Colonic mucosa (tissue), 4 donors: ENCODE results near the gene GSTM4. TPM values are rescaled to one million over a fixed set of nuclear protein-coding genes. Genes with fewer than 3 reads are reported as not detected.

Experiments used
- DNase-seq: peaks from one replicate; pipeline ENCODE4 v3.0.0-alpha.2; 2020
- H3K27ac ChIP-seq: fragments of 200-600 bp; one replicate; pipeline ENCODE4 v1.8.0; 2021
- H3K27me3 ChIP-seq: fragments of 200-600 bp; one replicate; pipeline ENCODE4 v1.8.0; 2021
- H3K36me3 ChIP-seq: fragments of 200-600 bp; one replicate; pipeline ENCODE4 v1.8.0; 2021
- H3K4me1 ChIP-seq: fragments of 200-600 bp; one replicate; pipeline ENCODE4 v1.8.0; 2021; ENCODE audit warnings: mild to moderate bottlenecking
- H3K4me3 ChIP-seq: fragments of 200-600 bp; one replicate; pipeline ENCODE4 v1.8.0; 2021
- H3K9ac ChIP-seq, 2 donors: one replicate each; pipeline ENCODE4 v1.7.0; 2013; ENCODE audit warnings: control low read depth in 2 of 2, low read depth in 2 of 2, low read length in 2 of 2
- H3K9me3 ChIP-seq: fragments of 200-600 bp; one replicate; pipeline ENCODE4 v1.8.0; 2021
- CTCF ChIP-seq: fragments of 200-600 bp; IDR thresholded peaks from one replicate; pipeline ENCODE4 v1.8.0; 2022; ENCODE audit warnings: antibody characterized with exemption, mild to moderate bottlenecking
- intact Hi-C: fragments of 100-400 bp; cut with DNase I; formaldehyde crosslinking; loops from one replicate; pipeline ENCODE4 v1.14.1; 2022
- total RNA-seq, 2 donors: library from RNA; stranded (reverse); fragmentation: NEBNext Ultra II Directional in 1 of 2; extraction: Animal tissue kit (Norgen Biotek cat#: 25700) in 1 of 2; gene quantifications; one replicate each; pipeline ENCODE4 v1.2.1, GENCODE V29; 2021
- donor health status: healthy.
- donor health status: DM: no; HTN: no; CAD: no.
- donor health status: DM: no; HTN: no; CAD: no.

Gene GSTM4
- total RNA-seq, 2 donors from 2014 or later, result 62.6 to 77.4 TPM

DNA sequence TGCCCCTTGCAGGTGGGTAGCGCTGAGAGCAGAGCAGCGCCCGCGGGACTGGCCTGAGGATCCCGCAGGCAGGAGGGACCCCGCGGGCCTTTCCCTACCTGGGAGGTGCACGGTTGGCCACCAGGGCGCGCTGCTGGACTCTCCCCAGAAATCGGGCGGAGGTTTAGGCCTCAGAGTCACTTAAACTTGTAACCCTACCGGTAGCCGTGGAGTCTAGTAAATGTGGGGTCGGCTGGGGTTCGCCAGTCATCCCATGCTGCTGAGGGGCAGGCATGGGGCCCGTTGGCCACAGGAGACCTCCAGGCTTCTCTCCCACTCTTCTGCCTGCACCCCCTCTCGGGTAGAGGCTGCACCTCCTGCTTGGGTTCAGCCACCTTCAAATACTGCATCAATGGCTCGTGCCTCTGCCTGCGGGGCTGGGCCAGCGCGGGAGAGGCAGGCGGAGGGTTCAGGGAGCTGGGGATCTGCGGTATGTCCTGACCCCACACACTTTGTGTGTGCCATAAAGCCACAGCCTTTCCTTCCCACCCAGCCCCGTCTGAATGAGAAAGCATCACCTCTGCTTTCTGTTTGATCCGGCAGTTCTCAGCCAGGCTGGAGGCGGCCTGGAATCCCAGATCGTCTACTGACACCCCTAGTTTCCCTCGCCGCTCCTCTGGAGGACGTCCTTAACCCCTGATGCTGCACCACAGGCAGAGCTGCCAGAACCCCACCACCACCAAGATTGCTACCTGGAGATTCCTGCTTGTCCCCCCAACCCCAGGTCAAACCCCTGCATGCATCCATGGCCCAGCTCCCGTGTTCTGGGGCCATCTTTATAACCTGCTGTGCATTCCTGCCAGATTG lies 12.3 kb upstream of the GSTM4 start:
- peak; percentile 91 for TF ChIP-seq CTCF
- no peak overlapping the region for H3K4me3 ChIP-seq
- no peaks in the 10 kb centered on the region for H3K27me3 ChIP-seq
- intact Hi-C loops, result loop anchor here (2.0 kb wide), 1 partner anchor 129 kb away; no protein-coding TSS in a partner anchor
- H3K9ac ChIP-seq, result peak overlapping the region in 1 of 2 donors; percentile 46
- no peaks in the 10 kb centered on the region for H3K36me3 ChIP-seq
- H3K9me3 ChIP-seq, result no peaks in the 10 kb centered on the region
- peaks cover 4% of the 10 kb centered on the region for H3K4me1 ChIP-seq
- no peak overlapping the region for H3K27ac ChIP-seq
- DNase-seq, result peak; percentile 90

DNA sequence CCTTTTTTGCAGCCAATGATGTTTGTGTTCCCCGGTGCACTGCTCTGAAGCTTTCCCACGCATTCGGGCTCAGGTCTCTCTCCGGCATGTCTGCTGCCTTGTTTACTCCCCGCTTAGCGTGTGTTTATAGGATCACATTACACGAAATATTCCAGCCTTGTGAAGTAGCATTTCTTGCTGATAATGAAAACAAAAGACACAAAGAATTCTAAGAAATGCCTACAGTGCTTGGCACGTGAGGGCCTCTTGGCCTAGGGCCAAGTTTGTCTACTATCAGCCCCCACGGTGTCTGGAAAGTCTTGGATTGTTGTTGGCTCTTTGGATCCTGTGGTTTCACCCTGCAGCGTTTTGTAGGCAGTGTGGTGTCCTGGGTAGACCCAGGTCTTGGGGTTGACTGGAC lies 11.2 kb upstream of the GSTM4 start:
- intact Hi-C loops, result no loop called here
- TF ChIP-seq CTCF, result no peak

GRCh38 chr1:109649491-109649914 lies 6.4 kb upstream of the GSTM4 start:
- Histone ChIP-seq H3K4me1 (no peaks in the 10 kb centered on the region), H3K9ac (no peak overlapping the region), H3K4me3 (no peak overlapping the region), H3K9me3 (no peaks in the 10 kb centered on the region), H3K36me3 (no peaks in the 10 kb centered on the region), H3K27ac (no peak overlapping the region), H3K27me3 (no peaks in the 10 kb centered on the region)
- TF ChIP-seq CTCF, result no peak
- intact Hi-C loops, result no loop called here
- DNase-seq, result no peak

More for the DNA sequence above, 11.2 kb upstream of the GSTM4 start:
- Histone ChIP-seq H3K9ac (no peak overlapping the region), H3K4me3 (no peak overlapping the region), H3K27ac (no peak overlapping the region), H3K36me3 (no peaks in the 10 kb centered on the region), H3K27me3 (no peaks in the 10 kb centered on the region), H3K4me1 (peaks cover 4% of the 10 kb centered on the region), H3K9me3 (no peaks in the 10 kb centered on the region)
- DNase-seq, result no peak

DNA sequence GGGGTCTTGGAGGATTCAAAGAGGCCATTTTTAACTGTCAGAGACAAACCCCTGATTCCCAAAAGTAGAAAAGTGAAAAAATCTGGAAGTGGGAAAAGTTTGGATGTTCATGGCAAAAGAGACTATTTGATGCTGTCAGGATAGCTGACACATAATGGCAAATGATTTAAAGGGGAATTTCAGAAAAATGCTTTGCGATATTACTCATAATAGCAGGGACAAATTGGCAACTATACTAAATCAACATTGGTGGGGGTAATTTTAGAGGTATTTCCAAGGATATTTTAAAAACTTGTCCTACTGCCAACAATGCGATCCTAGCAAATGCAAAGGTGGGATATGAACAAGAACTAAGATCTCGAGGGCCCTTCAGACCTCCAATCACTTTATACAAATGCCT lies 5.3 kb upstream of the GSTM4 start:
- Histone ChIP-seq H3K4me3 (no peak overlapping the region), H3K27ac (no peak overlapping the region), H3K4me1 (no peaks in the 10 kb centered on the region), H3K27me3 (no peaks in the 10 kb centered on the region), H3K36me3 (no peaks in the 10 kb centered on the region), H3K9me3 (no peaks in the 10 kb centered on the region), H3K9ac (no peak overlapping the region)
- intact Hi-C loops, result no loop called here
- no peak for DNase-seq
- no peak for TF ChIP-seq CTCF

DNA sequence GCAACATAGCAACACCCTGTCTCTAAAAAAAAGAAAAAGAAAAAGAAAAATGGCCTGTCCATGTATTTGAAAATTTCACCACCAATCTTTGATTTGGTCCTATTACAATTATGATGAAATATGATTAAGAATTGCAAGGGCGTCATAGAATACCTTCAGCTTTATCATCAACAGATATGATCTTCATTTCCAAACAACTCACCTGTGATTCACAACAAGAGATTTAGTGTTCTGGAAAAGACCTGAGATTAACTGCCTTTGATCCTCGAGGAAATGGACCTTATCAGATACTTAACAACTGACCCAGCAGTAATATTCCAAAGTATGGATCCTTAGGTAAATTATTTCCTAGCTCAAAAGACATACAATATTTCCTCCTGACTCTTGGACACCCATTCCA lies 3.5 kb upstream of the GSTM4 start:
- TF ChIP-seq CTCF, result no peak
- no peaks in the 10 kb centered on the region for H3K4me1 ChIP-seq
- no peaks in the 10 kb centered on the region for H3K36me3 ChIP-seq
- H3K9ac ChIP-seq, result no peak overlapping the region
- no peaks in the 10 kb centered on the region for H3K9me3 ChIP-seq
- intact Hi-C loops, result no loop called here
- no peaks in the 10 kb centered on the region for H3K27me3 ChIP-seq
- no peak overlapping the region for H3K27ac ChIP-seq
- DNase-seq, result no peak
- no peak overlapping the region for H3K4me3 ChIP-seq
